HG02623 (cell line): ENCODE data around the gene HOXB6.

Experiments used
- ATAC-seq: cut with Tn5 transposase; IDR thresholded peaks from one replicate; pipeline ENCODE4 v1.9.1; 2021; ENCODE audit warnings: moderate library complexity; ENCODE audit not compliant: unreplicated experiment

The HOXB6 gene

DNA sequence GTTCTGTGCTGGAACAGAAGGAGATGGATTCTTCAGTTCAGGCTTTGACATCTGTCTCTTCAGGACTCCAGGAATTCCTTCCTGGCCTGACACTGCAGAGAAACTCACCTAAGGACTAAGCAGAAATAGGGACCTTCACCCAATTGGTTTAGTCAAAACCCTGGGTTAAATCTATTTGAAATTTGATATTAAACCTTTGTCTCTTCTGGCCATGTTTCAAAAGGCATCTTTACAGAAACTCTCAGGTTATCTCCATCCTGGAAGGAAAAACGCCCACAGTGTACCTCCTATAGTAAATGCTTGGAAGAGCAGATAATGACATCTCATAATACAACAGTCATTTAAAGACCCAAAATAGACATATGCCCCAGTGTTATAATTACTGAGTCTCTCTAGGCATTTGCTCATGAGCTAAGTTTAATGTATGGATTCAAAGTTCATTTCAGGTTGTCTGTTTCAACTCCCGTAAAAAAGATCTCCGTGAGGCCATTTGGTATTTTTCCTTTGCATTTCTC is 21.0 kb downstream of the HOXB6 start:
- ATAC-seq, result no peak

DNA sequence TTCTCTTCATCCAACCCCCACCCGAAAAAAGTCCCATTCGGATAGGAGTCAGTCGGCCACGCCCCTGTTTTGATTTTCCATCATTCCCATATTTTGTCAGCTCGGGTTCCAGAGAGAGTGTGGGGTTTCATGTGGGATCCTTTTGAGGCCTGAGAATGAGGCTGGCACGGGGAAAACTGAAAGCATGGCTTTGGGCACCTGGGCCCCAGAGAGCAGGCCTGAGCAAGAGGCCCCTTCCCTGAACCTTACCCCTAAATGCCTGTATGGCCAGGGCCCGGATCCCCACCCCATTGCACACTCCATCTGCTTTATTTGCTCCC is 22.1 kb downstream of the HOXB6 start:
- ATAC-seq, result no peak

DNA sequence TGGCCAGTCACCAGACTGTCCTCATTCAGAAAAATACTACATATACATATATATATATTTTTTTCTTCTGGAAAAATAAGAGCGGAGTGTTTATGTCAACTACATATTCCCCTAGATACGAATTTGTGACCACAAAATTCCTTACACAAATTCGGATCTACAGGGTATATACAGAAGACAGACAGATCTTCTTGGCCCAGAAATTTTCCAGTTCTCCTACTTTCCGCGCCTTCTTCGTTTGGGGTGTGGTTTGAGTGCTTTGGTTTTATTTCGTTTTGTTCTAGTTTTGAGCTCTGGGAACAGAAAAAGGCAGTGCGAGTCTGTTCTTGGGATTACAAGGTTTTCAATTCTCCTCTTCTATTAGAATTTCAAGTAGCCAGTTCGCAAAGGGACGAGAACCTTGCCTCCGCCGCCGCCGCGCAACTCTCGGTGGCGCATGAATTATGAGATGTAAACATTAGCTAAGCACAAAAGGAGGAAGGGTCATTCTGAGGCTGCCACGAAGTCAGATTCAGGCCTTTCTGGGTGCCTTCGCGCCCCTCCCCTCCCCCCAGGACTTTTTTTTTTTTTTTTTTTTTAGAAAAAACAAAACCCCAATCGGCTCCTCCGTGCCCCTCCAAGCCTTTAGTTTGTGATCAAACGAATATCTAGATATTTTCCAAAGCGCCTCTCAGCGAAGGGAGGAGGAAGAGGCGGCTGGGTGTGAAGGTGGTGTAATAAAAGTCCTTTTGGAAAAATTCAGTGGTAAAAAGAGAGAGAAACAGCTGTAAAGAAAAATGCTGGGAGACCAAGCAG is 24.8 kb downstream of the HOXB6 start:
- ATAC-seq, result no peak

DNA sequence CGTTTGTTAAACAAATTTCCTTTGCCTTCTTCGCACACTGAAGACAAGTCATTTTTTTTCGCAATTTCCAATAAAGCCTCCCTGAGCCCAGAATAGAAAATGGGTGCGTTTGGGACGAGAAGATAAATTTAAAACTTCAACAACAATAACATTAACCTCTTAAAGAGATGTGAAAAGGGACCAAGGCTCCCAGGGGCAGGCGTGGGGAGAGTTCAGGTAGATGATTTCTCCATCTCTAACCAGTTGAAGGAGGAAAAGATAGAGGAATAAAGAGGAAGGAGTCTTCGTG is 25.4 kb downstream of the HOXB6 start:
- ATAC-seq, result no peak

DNA sequence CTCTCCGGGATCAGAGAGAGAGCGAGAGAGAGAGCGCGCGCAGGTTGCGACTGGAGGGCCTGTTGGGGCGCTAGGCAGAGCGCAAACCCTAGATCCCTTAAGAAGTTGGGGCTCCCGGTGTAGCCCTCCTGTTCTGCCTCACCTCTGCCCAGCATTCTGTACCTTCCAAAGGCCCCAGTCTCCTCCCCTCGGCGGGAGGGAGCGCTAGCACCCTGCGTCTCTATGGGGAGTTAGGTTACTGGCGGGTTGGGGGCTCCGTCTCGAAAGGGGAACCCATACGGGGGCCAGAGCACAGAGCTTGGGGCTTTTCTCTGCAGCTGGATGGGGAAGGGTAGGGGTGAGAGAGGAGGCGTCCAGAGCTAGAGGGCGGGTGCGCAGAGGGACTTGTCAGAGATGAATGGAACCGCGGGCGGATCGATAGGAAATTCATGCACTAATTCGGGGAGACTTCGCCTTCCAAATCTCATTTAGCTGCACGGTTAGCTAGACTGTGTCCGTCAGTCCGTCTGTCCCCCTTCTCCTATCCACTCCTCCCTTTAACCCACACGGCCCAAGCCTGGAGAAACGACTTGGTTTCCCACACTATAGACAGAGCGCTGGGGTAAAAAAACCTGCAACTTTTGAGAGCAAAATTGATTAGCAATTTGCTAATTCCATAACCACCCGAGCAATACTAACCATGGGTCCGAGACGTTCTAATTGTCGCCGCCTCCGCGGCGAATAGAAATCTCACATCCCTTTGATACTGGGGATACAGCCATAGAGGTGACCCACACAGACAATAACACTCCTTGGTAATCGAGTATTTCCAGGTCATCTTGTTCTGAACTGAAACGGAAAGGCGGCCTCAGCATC is 25.9 kb downstream of the HOXB6 start:
- ATAC-seq, result no peak

- no peak for ATAC-seq
Observed at GRCh38 chr17:48577946-48578615, 26.7 kb downstream of the HOXB6 start, which contains the start of gene HOXB4. Gene HOXB4, minus strand, starts transcription at chr17:48578350. Its CDS starts 31 bp downstream, at chr17:48578319.

DNA sequence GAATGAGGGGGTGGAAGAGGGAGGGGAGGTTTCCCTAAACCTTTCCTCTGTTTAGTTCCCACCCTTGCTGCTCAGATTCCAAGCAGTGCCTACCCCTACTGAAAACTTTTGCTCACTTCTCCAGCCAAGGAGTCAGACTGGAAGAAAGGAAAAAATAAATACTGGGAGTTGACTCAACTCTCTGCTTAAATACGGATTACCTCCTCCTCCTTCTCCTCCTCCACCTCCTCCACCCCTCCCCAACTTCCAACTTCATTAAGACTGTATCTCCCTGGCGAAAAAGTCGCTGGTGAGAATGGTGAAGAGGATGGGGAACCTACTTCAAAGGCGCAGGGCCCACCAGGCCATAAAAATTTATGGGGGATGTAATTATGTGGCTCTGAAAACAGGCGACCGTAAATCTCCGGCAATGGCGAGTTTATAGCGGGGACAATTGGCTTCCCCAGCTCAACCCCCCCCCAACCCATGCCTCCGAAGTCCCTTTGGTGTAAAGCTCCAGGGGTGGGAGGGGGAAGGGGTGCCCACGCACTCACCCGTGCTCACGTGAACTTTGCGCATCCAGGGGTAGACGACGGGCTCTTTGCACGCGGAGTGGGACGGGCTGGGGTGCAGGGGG is 27.3 kb downstream of the HOXB6 start:
- ATAC-seq, result no peak

- no peak for ATAC-seq
Observed at GRCh38 chr17:48576479-48577309, 28.1 kb downstream of the HOXB6 start.

DNA sequence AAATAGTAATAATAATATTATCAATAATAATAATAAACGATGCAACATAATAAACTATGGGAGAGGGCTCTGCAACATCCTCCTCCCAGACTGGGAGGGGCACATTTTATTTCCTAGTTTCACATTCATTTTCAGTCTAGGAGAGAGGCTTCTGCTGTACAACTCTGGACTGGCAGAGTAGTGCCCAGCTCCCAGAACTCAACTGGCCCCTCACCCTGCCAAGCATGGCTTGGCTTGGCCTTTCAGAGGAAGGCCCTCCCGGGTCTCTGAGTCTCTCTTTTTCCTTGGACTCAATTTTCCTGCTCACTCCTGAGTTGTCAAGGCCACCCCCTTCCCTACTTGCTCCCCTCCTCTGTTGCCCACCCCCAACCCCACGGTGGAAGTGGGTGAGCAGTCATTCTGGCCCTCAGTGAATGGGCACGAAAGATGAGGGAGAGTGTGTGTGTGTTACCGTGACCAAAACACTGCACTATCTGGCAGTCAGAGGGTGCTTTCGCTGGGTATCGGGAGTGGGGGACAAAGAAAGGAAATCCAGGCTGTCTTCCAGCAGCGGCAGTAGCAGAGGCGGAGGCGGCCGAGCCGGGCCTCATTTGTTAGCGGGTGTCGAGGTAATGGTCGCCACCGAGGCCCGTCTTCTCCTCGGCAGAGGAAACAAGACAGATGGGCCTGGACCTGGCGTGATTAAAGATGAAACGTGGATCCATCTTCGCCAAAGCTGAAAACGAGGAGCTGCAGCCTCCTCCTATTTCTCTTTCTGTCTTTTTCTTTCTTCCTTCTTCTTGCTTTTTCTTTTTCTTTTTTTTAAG is 28.9 kb downstream of the HOXB6 start:
- no peak for ATAC-seq

- no peak for ATAC-seq
Observed at GRCh38 chr17:48575066-48575582, 29.7 kb downstream of the HOXB6 start.

GRCh38 chr17:48574505-48575065 is 30.2 kb downstream of the HOXB6 start:
- no peak for ATAC-seq

DNA sequence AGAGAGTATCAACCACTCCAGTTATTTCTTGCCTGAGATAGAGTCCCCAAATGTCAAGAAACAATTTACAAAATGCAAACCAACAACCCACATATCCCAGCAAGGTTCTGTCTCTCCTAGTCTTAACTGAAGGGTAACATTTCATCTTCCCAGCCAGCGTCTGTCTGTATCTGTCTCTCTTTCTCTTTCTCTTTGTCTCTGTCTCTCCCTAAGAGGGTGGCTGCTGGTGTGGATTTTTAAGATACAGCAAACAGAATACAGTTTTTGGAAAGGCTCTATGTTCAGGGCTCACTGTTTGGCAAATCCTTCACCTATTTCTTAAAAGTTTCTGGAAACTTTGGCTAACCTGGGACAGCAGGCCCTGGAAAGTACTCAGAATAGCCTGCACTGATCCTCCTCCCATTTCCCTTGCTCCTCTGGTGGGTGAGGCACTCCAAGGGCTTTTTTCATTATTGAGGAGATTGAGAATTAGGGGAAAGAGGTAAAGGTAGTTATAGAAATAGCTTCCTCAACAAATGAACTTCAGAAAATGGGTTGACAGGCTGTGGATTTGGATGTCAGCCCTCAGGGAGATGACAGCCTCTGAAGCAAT is 32.9 kb downstream of the HOXB6 start:
- ATAC-seq, result no peak

DNA sequence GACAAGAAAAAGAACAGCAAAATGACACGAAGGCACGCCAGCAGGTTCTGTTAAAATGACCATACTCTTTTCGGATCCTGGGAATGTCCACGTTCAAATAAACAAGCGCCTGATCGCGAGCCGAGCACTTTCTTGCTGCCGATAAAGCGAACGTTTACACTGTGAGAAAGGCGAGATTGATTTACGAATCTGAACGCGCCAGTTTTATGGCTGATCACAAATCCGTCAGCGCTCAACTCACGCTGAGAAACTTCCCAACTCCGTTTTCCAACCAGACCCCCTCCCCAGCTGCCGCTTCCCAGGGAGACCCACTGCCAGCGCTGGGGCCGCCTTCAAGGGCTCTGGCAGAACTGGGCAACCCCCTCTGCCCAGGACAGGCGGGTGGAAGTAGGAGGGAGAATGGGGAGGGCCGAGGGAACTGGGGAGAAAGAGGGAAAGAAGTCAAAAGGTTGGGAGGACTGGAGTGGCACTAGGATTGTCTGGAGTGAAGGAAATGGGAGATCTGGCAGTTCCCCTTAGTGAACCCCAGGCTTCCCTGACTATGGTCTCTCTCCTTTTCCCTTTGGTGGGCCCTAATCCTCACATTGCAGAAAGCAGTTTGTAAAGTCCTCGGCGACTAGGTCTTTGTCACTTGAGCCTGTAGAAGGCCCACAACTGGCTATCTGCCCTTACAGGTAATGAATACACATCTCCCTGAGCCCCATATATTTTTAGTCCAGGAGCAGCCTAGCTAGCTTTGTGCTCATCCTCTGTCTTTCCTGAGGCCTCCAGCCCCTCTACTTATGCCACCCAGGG is 33.6 kb downstream of the HOXB6 start:
- ATAC-seq, result no peak

GRCh38 chr17:48570325-48571023 is 34.3 kb downstream of the HOXB6 start:
- no peak for ATAC-seq

DNA sequence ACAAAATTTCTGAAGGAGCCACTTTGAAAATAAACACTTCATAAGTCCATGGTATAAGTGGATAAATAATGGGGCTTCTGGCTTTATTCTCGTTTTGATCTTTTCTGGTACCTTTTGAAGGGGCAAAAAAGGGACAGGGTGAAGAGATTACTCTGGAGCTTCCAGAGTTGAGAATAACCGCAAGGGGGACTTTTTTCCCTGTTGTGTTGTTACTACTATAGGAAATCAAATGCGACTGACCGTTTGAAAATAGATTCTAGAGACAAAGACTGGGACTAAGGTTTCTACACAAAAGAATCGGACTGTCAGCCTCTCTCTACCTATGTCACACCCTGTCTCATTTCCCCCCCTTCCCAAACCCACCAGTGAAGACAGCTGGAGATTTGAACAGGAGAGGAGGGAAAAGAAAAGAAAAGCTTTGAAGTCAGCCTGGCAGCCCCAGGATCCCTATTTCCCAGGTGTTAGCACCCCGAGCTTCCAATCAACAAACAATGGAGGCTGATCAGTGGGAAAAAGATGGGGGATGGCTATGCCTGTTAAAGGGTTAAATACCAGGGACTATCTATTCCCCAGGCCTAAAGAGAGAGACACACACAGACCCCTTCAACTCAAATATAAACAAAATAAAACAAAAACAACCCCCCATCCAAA is 35.0 kb downstream of the HOXB6 start:
- no peak for ATAC-seq

DNA sequence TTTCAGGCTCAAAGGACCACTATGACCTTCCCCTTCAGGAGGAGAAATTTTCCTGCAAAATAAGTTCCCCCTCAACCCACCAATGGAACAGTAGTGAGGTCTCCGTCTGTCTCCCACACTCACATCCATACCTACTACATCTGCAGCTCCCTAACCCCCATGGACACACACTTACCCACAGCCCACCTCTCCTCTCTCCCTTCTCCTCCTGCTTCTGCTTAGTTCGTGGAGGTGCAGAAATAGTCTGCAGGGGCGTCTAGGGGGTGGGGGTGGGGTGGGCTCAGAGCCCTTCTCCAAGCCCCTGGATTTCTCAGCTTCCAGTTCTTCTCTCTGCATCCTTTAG is 35.6 kb downstream of the HOXB6 start:
- no peak for ATAC-seq
